Dendritic cell treated with granulocyte-macrophage colony-stimulating factor and Interleukin-4, amounts not matched to agents 40 ng/mL and 50 ng/mL, for 4 days (primary cell): Measurements from ENCODE around the gene ZDHHC14.

Experiments used
- H3K27ac Mint-ChIP-seq: one replicate; pipeline ENCODE4 v1.8.0; 2022; ENCODE audit warnings: mild to moderate bottlenecking, mixed read lengths
- H3K27me3 Mint-ChIP-seq: one replicate; pipeline ENCODE4 v1.8.0; 2022; ENCODE audit warnings: mild to moderate bottlenecking, mixed read lengths
- H3K36me3 Mint-ChIP-seq: one replicate; pipeline ENCODE4 v1.8.0; 2022; ENCODE audit warnings: low read depth, mixed read lengths
- H3K4me1 Mint-ChIP-seq: one replicate; pipeline ENCODE4 v1.8.0; 2022; ENCODE audit warnings: low read depth, mixed read lengths
- H3K4me3 Mint-ChIP-seq: one replicate; pipeline ENCODE4 v1.8.0; 2022; ENCODE audit warnings: mild to moderate bottlenecking, moderate library complexity, mixed read lengths
- H3K9me3 Mint-ChIP-seq: one replicate; pipeline ENCODE4 v1.8.0; 2022; ENCODE audit warnings: mixed read lengths
- intact Hi-C: fragments of 100-400 bp; cut with micrococcal nuclease; formaldehyde crosslinking; loops from one replicate; pipeline ENCODE4 v1.15.0; 2022

The ZDHHC14 gene

DNA sequence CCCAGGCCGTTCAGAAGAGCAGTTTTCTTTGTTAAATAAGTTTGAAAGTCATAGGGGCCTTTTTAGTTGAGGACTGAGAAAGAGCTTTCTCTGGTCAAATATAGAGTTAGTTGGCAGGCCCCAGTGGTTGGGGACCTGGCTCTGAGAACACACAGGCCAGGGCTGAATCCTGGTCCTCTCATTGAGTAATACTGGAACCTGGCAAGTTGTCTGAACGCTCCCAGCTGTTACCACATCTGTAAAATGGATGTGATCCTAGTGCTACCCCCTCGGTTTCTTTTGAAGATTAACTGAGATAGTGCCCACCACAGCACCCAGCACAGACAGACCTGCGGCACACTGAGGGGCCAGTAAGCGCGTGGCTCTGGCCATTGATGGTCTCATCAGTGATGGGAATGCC is 215.5 kb downstream of the ZDHHC14 start:
- H3K27ac Mint-ChIP-seq, result no peak overlapping the region
- peaks cover 5% of the 10 kb centered on the region for H3K4me1 Mint-ChIP-seq
- no peaks in the 10 kb centered on the region for H3K36me3 Mint-ChIP-seq

DNA sequence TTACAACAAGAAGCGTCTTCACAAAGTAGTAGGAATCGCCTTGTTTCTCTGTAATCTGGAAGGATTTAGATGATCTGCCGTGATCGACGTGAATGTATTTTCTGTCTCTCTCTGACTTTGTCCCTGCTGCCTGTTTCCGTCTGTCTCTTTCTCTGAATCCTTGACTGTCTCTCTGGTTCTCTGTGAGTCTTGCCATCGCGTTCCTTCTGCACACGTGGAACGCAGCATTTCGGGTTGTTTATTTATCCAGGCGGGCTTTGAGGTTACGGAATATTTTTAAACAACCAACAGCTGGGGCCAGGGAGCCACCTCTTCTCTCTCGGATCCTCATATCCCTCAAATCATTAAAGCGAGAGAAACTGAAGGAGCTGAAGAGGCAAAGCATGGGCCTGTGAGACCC is 215.9 kb downstream of the ZDHHC14 start:
- H3K27ac Mint-ChIP-seq, result no peak overlapping the region
- H3K4me3 Mint-ChIP-seq, result no peak overlapping the region
- no peaks in the 10 kb centered on the region for H3K36me3 Mint-ChIP-seq
- no peaks in the 10 kb centered on the region for H3K27me3 Mint-ChIP-seq
- intact Hi-C loops, result loop anchor here (1.0 kb wide), 1 partner anchor 282 kb away; no protein-coding TSS in a partner anchor
- H3K9me3 Mint-ChIP-seq, result peaks cover 5% of the 10 kb centered on the region
- peaks cover 5% of the 10 kb centered on the region for H3K4me1 Mint-ChIP-seq

More for the DNA sequence above, 215.5 kb downstream of the ZDHHC14 start:
- intact Hi-C loops, result no loop called here
- Mint-ChIP-seq H3K9me3 (peaks cover 8% of the 10 kb centered on the region), H3K4me3 (no peak overlapping the region), H3K27me3 (no peaks in the 10 kb centered on the region)

DNA sequence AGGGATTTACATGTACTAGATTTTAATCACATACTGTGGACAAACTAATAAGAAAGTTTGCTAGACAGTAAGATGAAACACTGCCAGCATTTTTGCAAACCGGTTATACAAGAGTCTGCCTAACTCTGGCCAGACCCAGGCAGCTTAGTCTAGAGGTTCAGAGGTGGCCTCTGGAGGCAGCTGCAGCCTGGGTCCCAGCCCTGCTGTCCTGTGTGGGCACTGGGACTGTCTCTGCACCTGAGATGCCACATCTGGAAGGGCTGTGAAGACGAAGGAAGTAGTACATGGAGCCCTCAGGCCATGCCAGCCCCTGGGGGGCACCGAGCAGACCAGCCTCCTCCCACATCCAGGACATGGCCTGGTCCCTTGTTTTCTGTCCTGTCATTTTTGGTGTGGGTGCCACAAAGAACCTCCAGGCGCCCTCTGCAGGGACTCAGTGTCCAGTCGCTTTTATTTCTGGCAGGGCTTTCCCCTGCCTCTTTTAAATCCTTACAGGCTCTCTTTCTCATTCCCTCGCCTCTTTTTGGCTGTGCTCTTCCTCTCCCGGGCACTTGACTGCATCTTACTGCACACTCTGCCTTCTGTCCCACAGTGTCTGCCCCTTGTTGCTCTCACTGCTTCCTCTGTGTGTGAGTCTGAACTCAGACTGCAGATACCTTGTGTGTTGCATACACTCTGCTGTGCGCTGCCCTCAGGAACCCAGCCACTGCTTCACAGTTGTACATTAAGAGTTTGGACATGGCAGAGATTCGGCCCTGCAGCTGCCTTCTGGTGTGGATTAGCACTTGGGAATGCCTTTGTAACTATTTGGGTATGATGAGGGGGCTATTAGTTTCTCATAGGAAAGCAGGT is 216.7 kb downstream of the ZDHHC14 start:
- H3K4me3 Mint-ChIP-seq, result no peak overlapping the region
- no peaks in the 10 kb centered on the region for H3K36me3 Mint-ChIP-seq
- H3K4me1 Mint-ChIP-seq, result peaks cover 5% of the 10 kb centered on the region
- H3K9me3 Mint-ChIP-seq, result peaks cover 2% of the 10 kb centered on the region
- no peaks in the 10 kb centered on the region for H3K27me3 Mint-ChIP-seq
- intact Hi-C loops, result loop anchor here (1.0 kb wide), 1 partner anchor 282 kb away; no protein-coding TSS in a partner anchor
- H3K27ac Mint-ChIP-seq, result no peak overlapping the region

DNA sequence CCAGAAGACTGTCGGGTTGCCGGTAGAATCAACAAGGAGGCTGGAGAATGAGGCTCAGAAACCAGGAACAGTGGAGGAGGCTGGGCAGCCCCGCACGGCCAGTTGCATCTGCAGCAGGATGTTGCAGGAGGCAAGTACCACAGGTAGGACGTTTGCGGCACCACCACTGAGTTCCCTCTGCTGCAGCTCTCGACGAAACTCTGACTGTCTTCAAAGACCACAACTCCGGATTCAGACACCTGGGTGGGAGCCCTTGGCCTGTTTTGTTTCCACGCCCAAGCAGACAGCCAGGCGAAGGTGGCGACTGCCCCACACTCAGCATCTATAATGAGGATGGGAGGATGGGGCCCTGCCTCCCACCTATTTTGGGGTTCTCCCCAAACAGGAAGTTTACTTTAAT is 218.2 kb downstream of the ZDHHC14 start:
- no peak overlapping the region for H3K27ac Mint-ChIP-seq
- no peaks in the 10 kb centered on the region for H3K36me3 Mint-ChIP-seq
- intact Hi-C loops, result no loop called here
- peaks cover 5% of the 10 kb centered on the region for H3K4me1 Mint-ChIP-seq
- H3K4me3 Mint-ChIP-seq, result no peak overlapping the region
- no peaks in the 10 kb centered on the region for H3K9me3 Mint-ChIP-seq
- no peaks in the 10 kb centered on the region for H3K27me3 Mint-ChIP-seq

DNA sequence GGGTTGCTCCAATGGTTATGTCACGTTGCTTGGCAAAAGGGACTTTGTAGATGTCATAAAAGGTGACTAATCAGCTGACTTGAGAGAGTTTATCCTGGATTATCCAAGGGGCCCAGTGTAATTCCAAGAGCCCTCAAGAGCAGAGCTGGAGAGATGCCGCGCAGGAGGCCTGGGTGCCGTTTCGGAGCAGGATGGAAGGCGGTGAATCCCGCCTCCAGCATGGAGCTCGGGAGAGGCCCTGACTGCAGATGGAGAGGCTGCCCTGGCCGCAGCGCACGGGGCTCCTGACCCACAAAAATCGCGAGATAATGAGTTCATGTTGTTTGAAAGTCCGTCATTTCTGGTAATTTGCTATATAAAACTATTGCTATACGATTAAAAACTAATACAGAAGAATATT is 219.8 kb downstream of the ZDHHC14 start:
- Mint-ChIP-seq H3K4me3 (no peak overlapping the region), H3K27ac (no peak overlapping the region), H3K4me1 (peaks cover 5% of the 10 kb centered on the region), H3K9me3 (no peaks in the 10 kb centered on the region), H3K36me3 (no peaks in the 10 kb centered on the region), H3K27me3 (no peaks in the 10 kb centered on the region)
- intact Hi-C loops, result no loop called here

DNA sequence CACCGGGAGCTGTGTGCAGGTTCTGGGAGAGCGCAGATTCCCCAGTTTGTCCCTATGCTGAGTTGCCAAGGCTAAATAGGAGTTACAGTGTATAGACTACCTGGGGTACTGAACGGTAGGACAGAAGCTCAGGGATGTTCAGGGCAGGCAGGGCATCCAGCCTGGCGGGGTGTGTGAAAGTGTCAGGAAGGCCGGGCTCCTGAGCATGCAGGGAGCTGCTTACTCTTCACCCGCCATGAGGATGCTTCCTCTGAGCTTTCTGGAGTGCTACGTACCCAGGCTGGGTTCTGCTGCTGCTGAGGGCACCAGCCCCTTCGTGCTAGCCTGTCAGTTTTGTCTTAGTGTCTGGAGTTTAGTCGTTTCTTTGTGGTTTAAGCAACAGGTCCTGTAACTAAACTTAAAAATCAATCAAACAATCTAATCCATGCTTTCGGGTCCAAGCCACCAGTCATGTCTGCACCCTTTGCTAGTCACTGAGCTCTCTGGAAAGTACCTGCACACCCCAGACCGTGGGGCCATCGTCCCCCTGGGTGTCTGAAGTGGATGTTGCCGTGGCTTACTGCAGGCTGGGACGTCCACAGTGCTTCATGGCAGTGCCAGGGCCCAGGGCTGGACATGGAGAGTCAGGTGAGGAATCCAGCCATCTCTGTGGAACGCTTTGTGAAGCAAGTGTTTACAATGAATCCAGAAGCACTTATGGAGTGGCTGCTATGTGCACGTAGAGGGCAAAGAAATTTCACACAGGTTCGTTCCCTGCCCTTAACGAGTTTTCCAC is 221.7 kb downstream of the ZDHHC14 start:
- peaks cover 4% of the 10 kb centered on the region for H3K4me1 Mint-ChIP-seq
- H3K27ac Mint-ChIP-seq, result no peak overlapping the region
- intact Hi-C loops, result no loop called here
- no peaks in the 10 kb centered on the region for H3K36me3 Mint-ChIP-seq
- H3K27me3 Mint-ChIP-seq, result no peaks in the 10 kb centered on the region
- no peaks in the 10 kb centered on the region for H3K9me3 Mint-ChIP-seq
- no peak overlapping the region for H3K4me3 Mint-ChIP-seq

DNA sequence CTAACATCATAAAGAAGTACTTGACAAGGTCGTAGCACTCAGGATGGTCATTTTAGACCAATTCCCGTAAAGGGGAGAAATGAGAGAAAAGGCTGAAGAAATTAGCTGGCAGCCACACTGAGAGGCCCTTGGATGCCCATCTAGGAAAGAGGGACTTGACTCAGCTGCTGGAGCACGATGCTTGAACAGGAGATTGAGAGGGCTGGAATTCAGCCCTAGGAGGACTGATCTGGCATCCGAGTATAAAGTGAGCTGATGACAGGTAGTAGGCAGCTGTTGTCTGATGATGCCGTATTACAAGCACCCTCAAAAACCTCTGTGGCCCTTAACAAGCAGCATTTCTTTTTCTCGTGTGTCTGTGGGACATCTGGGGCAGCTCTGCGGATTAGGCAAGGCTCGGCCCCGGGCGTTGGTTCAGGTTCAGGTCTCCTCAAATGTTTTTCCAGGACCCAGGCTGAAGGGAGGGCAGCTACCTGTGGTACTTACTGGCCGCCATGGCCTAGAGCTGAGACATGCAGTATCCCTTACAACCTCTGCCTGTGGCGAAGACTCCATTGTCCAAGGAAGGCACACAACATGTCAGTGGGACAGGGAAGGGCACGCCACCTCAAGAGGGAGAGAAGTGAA is 222.4 kb downstream of the ZDHHC14 start:
- intact Hi-C loops, result no loop called here
- Mint-ChIP-seq H3K4me1 (no peaks in the 10 kb centered on the region), H3K27me3 (no peaks in the 10 kb centered on the region), H3K9me3 (no peaks in the 10 kb centered on the region), H3K27ac (no peak overlapping the region), H3K4me3 (no peak overlapping the region), H3K36me3 (no peaks in the 10 kb centered on the region)

DNA sequence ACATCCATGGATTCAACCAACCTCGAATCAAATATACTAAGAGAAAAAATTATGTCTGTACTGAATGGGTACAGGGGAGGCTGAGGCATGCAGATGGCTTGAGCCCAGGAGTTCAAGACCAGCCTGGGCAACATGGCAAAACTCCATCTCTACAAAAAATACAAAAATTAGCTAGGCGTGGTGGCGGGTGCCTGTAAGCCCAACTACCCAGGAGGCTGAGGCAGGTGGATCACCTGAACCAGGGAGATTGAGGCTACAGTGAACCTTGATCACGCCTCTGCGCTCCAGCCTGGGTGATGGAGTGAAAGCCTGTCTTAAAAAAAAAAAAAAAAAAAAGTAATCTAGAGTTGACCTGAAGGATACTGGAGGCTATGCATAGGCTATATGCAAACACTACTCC is 223.0 kb downstream of the ZDHHC14 start:
- H3K9me3 Mint-ChIP-seq, result no peaks in the 10 kb centered on the region
- H3K27ac Mint-ChIP-seq, result no peak overlapping the region
- H3K4me1 Mint-ChIP-seq, result no peaks in the 10 kb centered on the region
- no peaks in the 10 kb centered on the region for H3K27me3 Mint-ChIP-seq
- H3K4me3 Mint-ChIP-seq, result no peak overlapping the region
- H3K36me3 Mint-ChIP-seq, result no peaks in the 10 kb centered on the region
- intact Hi-C loops, result no loop called here

DNA sequence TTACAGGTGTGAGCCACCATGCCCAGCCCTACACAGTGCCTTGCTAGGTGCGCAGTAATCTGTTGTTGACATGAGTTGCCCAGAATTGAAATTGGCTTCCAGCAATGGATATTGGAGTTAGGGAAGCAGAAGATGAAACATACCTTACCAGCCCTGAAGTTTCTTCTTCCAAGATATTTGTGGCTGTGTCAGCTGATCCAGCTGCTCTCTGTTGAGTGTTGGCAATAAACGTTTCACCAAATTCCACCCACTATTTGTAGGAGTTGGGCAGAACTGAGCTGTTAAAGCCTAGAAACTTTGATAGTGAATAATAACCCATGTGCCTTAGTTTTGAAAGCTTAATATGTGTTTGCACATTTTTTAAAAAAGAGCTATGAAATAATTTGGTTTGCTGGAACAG is 223.8 kb downstream of the ZDHHC14 start:
- H3K4me3 Mint-ChIP-seq, result no peak overlapping the region
- no peaks in the 10 kb centered on the region for H3K9me3 Mint-ChIP-seq
- no peak overlapping the region for H3K27ac Mint-ChIP-seq
- no peaks in the 10 kb centered on the region for H3K27me3 Mint-ChIP-seq
- no peaks in the 10 kb centered on the region for H3K4me1 Mint-ChIP-seq
- H3K36me3 Mint-ChIP-seq, result no peaks in the 10 kb centered on the region
- intact Hi-C loops, result no loop called here

DNA sequence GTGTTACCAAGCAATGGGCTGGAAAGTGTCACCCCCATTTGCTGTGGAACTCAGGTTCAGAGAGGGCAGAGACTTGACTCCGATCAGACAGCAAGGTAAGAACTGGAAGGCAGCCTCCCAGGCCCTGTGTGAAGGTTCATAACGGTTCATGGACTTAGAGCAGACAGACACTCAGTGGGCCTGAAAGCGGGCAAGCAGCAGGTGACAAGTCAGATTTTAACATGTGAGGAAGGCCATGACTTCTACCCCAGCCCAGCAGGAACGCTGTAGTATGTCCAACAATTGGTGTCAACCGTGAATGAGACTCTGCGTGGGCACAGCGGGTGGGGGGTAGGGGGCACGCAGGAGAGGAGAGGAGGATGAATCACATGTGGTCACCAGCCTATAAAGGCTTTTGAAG is 224.5 kb downstream of the ZDHHC14 start:
- Mint-ChIP-seq H3K9me3 (no peaks in the 10 kb centered on the region), H3K36me3 (no peaks in the 10 kb centered on the region), H3K4me1 (no peaks in the 10 kb centered on the region), H3K27ac (no peak overlapping the region), H3K4me3 (no peak overlapping the region), H3K27me3 (no peaks in the 10 kb centered on the region)
- intact Hi-C loops, result no loop called here

DNA sequence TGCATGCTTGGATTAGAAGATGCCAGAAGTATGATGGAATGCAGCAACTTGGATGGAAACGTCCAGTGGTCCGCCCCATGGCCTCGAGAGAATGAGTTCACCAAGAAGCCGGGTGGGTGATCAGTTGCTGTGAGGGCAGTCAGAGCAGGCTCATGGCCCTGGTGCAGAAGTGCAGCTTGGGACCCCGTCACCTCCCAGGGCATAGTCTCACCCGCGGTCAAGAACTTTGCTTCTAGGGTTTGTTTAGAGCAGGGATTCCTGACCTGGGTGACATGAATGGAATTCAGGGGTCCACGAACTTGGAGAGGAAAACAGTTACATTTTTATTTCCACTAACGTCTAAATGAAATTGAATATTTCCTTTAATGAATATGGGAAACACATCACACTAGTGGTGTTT is 225.5 kb downstream of the ZDHHC14 start:
- no peaks in the 10 kb centered on the region for H3K36me3 Mint-ChIP-seq
- H3K4me3 Mint-ChIP-seq, result no peak overlapping the region
- intact Hi-C loops, result no loop called here
- no peaks in the 10 kb centered on the region for H3K9me3 Mint-ChIP-seq
- H3K27me3 Mint-ChIP-seq, result no peaks in the 10 kb centered on the region
- no peaks in the 10 kb centered on the region for H3K4me1 Mint-ChIP-seq
- H3K27ac Mint-ChIP-seq, result no peak overlapping the region

DNA sequence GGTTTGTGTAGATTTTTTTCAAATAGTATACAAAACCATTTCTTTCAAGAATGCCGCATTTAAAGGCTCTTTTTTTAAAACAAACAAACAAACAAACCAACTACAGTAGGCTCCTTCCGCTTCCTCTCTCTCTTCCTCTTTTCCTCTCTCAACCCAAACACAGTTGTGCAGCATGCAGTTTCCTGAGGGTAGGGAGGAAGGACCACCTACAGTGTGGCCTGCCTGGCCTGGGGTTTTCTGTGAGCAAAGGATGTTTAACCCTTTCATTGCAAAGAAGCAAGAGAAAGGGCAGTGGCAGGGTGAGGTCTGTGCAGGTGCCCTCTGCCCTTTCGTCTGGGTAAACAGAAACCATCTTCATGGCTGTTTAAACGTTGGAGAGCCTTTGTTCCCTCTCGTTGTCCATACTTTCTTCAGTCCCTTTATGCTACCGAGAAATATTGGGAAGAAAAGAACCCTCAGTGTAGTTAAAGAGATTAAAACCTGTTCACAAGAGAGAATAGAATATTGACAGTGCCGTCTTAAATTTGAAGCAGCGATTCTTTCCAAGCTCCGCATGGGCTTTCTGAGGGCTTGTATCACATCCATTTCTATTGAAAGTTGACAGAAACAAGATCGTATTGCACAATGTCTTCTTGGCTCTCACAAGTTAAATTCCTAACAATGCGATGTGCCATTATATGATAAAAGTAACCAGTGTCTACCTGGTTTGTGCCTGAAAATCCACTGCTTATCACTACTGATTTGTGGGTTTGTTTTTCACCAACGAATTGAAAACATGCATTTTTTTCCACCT is 226.5 kb downstream of the ZDHHC14 start:
- H3K36me3 Mint-ChIP-seq, result no peaks in the 10 kb centered on the region
- no peak overlapping the region for H3K4me3 Mint-ChIP-seq
- intact Hi-C loops, result no loop called here
- H3K9me3 Mint-ChIP-seq, result no peaks in the 10 kb centered on the region
- no peaks in the 10 kb centered on the region for H3K4me1 Mint-ChIP-seq
- no peaks in the 10 kb centered on the region for H3K27me3 Mint-ChIP-seq
- no peak overlapping the region for H3K27ac Mint-ChIP-seq

DNA sequence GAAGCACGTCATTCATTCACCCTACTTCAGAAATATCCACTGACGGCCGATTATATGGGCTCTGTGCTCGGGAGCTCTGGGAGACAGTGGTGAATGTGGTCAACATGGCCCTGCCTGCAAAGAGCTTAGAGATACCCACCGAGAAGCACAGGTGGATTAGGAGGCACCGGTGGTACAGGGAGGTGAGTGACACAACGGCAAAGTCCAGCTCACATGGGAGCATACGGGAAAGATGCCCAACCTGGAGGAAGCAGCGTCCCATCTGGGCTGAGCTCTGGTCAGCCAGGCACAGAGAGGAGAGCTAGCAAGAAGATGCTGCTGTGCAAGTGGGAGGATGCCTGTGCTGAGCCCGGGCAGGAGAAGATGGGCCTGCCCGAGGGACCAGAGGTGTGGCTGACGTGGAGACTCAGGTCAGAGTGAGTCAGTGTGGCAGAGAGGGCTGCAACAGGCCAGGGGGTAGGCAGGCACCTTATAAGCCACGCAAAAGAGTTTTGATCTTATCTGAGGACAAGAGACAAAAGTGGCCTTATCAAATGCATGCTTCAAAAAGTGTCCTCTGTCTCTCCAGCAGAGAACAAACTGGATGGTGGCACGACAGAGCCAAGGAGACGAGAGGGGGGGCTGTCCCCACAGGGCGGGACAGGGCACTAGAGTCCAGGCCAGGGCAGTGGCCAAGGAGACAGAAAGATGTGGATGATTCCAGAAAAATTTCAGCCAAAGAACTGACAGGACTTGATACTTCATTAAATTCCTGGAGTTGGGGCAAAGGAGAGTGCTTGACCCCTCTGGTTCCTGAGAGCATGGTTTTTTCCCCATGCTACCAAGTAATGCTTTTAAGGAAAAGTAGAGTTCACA is 227.5 kb downstream of the ZDHHC14 start:
- Mint-ChIP-seq H3K9me3 (no peaks in the 10 kb centered on the region), H3K36me3 (no peaks in the 10 kb centered on the region), H3K4me1 (no peaks in the 10 kb centered on the region), H3K4me3 (no peak overlapping the region), H3K27me3 (no peaks in the 10 kb centered on the region), H3K27ac (no peak overlapping the region)
- intact Hi-C loops, result no loop called here
